Measurements from ENCODE around the gene CD4. TPM values are rescaled to one million over a fixed set of nuclear protein-coding genes. Genes with fewer than 3 reads are reported as not detected.

The CD4 gene
- polyA plus RNA-seq, 1 of the 3 experiments (the other 2 are of a cell fraction), result 0.02 TPM

DNA sequence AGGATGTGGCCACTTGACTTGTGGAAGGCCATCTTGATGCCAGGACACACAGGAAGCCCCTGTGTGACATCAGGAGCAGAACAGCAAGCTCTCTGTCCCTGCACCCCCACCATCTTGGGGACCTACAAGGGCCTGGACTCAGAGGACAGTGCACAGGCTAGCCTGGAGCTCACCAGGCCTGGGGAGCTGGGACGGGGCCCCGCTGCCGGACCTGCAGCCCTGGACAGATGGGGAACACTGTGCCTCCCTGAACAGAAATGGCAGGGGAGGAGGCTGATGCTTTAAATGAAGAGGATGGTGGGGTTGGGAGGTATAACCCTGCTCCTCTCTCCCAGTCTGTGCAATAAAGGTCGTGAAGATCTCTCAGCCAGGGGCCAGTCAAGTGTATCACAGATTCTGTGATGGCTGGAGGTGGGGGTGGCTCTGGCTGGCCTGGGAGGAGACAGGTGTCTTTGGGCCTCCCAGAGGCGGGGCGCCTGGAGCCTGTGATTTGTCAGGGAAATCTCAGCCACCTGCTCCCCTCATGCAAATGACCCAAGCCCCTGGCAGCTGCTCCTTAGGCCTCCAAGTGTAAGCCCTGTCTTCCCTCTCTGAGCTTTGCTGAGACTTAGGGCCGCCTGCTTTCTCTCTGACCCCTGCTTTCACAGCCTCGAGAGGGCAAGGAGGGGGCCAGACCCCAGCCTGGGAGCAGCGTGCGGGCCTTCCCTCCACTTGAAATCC lies 50.3 kb downstream of the CD4 start (continued):
- TF ChIP-seq GATA2 (CRISPR knock-in tag; IDR thresholded peaks at IDR 0.05) (no peak), SIN3A (IDR thresholded peaks at IDR 0.05; ENCODE audit: borderline replicate concordance, low read depth, low read length) (no peak)
- TF ChIP-seq, protein P1, sequence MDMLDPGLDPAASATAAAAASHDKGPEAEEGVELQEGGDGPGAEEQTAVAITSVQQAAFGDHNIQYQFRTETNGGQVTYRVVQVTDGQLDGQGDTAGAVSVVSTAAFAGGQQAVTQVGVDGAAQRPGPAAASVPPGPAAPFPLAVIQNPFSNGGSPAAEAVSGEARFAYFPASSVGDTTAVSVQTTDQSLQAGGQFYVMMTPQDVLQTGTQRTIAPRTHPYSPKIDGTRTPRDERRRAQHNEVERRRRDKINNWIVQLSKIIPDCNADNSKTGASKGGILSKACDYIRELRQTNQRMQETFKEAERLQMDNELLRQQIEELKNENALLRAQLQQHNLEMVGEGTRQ (IDR thresholded peaks at IDR 0.05; ENCODE audit: borderline replicate concordance, low read depth, low read length), result no peak

DNA sequence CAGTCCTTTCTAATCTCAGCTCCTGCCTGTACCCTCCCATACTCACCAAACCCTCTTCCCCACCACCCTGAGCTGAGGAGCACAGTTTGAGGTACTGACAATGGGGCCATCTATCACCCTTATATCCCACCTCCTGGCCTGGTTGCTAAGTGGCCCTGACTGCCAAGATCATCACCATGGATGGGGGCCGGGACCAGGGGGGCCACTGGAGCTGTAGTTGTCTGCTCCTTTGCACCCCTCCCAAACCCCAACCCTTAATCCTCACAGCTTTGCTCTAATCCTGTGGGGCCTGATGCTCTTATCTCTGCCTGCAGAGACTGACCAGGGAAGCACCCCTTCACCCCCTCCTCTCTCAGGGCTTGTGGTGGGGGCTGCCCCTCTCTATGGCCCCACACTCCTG lies 51.0 kb downstream of the CD4 start:
- H2AFZ ChIP-seq (ENCODE audit: low read depth), result no peak overlapping the region
- H3K4me3 ChIP-seq (ENCODE audit: low read depth in 2 of 2, low read length in 1 of 2), result no peak overlapping the region
- CTCF ChIA-PET, result interaction anchor here (0.6 to 19.4 kb wide), 9 partner anchors 8 to 87 kb away, joined by 3 to 225 read pairs (median 3); partner anchors contain the start of genes CDCA3, MLF2, P3H3 and SPSB2
- TF ChIP-seq, protein P2, sequence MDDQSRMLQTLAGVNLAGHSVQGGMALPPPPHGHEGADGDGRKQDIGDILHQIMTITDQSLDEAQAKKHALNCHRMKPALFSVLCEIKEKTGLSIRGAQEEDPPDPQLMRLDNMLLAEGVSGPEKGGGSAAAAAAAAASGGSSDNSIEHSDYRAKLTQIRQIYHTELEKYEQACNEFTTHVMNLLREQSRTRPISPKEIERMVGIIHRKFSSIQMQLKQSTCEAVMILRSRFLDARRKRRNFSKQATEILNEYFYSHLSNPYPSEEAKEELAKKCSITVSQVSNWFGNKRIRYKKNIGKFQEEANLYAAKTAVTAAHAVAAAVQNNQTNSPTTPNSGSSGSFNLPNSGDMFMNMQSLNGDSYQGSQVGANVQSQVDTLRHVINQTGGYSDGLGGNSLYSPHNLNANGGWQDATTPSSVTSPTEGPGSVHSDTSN (IDR thresholded peaks at IDR 0.05), result no peak
- no peak for TF ChIP-seq TCF12 (IDR thresholded peaks at IDR 0.05)
- no peak for TF ChIP-seq JUND (IDR thresholded peaks at IDR 0.05)
- H3K4me1 ChIP-seq (ENCODE audit: control insufficient read depth in 1 of 2, insufficient read depth in 2 of 2, low read depth in 1 of 2, low read length in 1 of 2), result no peaks in the 10 kb centered on the region
- POLR2A ChIA-PET, result interaction anchor here (3.4 to 4.2 kb wide), 2 partner anchors 12 to 32 kb away, joined by 9 to 22 read pairs; partner anchors contain the start of genes CDCA3, SPSB2 and USP5
- no peak overlapping the region for H3K9ac ChIP-seq
- no peak overlapping the region for H3K4me2 ChIP-seq
- peaks cover 8% of the 10 kb centered on the region for H3F3A ChIP-seq (replicated peaks; ENCODE audit: insufficient read depth)
- DNase-seq, result no peak
- no peaks in the 10 kb centered on the region for H3K27me3 ChIP-seq (ENCODE audit: insufficient read depth)
- H3K9me2 ChIP-seq, result no peaks in the 10 kb centered on the region
- no peaks in the 10 kb centered on the region for H3K9me3 ChIP-seq
- peaks cover 29 to 65% of the 10 kb centered on the region in 2 experiments for H3K36me3 ChIP-seq (replicated peaks in 1 of 2; ENCODE audit: control insufficient read depth in 1 of 2, insufficient read depth in 2 of 2, low read length in 1 of 2)
- H3K27ac ChIP-seq (ENCODE audit: low read depth in 2 of 2, low read length in 1 of 2), result no peak overlapping the region
- H4K20me1 ChIP-seq (ENCODE audit: insufficient read depth), result 0 out of 2 replicates have a peak, but pooled peaks cover 6% of the 10 kb centered on the region
- 88% methylated on average over 1 of the region's 1 CpG for WGBS (ENCODE audit: low lambda C conversion rate)
- no peaks in the 10 kb centered on the region for H3K79me2 ChIP-seq (ENCODE audit: insufficient read depth)

DNA sequence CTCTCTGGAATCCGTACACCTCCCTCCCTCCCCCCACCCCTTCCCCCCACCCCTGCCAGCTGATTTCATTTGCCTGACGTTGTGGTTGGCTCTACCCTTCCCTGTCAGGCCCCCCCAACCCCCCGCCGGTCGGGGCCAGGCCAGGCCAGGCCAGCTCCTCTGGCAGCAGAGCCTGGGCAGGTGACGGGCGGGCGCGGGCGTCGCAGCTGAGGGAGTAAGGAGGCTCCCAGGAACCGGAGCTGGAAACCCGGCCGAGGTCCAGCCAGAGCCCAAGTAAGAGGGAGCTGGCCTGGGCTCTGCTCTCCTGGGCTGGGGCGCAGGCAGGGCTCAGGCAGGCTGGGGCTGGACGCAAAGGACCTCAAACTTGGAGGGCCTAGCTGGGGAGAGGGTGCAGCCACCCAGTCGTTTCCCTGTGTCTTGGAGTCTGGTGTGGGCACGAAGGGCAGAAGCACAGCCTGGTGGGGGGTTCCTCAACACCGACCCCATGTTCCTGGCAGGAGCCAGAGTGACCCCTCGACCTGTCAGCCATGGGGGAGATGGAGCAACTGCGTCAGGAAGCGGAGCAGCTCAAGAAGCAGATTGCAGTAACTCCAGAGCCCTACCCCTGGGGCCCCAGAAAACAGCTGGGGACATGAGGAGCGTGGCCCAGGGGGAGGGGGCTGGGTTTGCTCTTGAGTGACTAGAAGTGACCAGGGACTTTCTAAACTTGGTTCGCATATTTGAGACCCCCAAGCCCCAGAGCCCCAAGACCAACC lies 51.6 kb downstream of the CD4 start, which contains the start of gene GNB3:
TSS of gene GNB3 (plus strand) at position 165 of the 755 bp plus-strand sequence. CDS start at position 528, 363 bp downstream.
- Histone ChIP-seq H3K4me1 (ENCODE audit: control insufficient read depth in 1 of 2, insufficient read depth in 2 of 2, low read depth in 1 of 2, low read length in 1 of 2) (no peaks in the 10 kb centered on the region), H4K20me1 (ENCODE audit: insufficient read depth) (0 out of 2 replicates have a peak, but pooled peaks cover 4% of the 10 kb centered on the region), H3F3A (replicated peaks; ENCODE audit: insufficient read depth) (peaks cover 8% of the 10 kb centered on the region), H3K27me3 (ENCODE audit: insufficient read depth) (no peaks in the 10 kb centered on the region), H3K9me3 (no peaks in the 10 kb centered on the region), H3K9ac (no peak within 1 kb of the TSS), H3K79me2 (ENCODE audit: insufficient read depth) (no peaks in the 10 kb centered on the region), H3K36me3 (replicated peaks in 1 of 2; ENCODE audit: control insufficient read depth in 1 of 2, insufficient read depth in 2 of 2, low read length in 1 of 2) (peaks cover 29 to 70% of the 10 kb centered on the region in 2 experiments), H3K9me2 (no peaks in the 10 kb centered on the region), H3K4me3 (ENCODE audit: low read depth in 2 of 2, low read length in 1 of 2) (no peak within 1 kb of the TSS), H2AFZ (ENCODE audit: low read depth) (no peak within 1 kb of the TSS), H3K27ac (ENCODE audit: low read depth in 2 of 2, low read length in 1 of 2) (no peak within 1 kb of the TSS), H3K4me2 (no peak within 1 kb of the TSS)
- 87% methylated on average over 14 of the region's 24 CpGs for WGBS (ENCODE audit: low lambda C conversion rate)
- no peak for DNase-seq
- ChIA-PET CTCF (interaction anchor here (0.6 to 19.4 kb wide), 8 partner anchors 7 to 97 kb away, joined by 3 to 225 read pairs (median 6); partner anchors contain the start of genes CDCA3, MLF2, P3H3 and SPSB2), POLR2A (interaction anchor here (0.8 to 4.2 kb wide), 3 partner anchors 11 to 31 kb away, joined by 3 to 22 read pairs (median 9); partner anchors contain the start of genes CDCA3, SPSB2 and USP5)
- TF ChIP-seq TAF1 (IDR thresholded peaks at IDR 0.05; ENCODE audit: borderline replicate concordance, low read depth, low read length), result no peak
- TF ChIP-seq TCF12 (IDR thresholded peaks at IDR 0.05), result no peak
- no peak for TF ChIP-seq RXRA (IDR thresholded peaks at IDR 0.05; ENCODE audit: borderline replicate concordance, low read depth)
- TF ChIP-seq, protein P1 (IDR thresholded peaks at IDR 0.05; ENCODE audit: borderline replicate concordance, low read depth, low read length), result no peak
- TF ChIP-seq YY1 (IDR thresholded peaks at IDR 0.05; ENCODE audit: low read depth), result no peak
- no peak for TF ChIP-seq NFIC (IDR thresholded peaks at IDR 0.05; ENCODE audit: borderline replicate concordance)
- TF ChIP-seq MEF2A (IDR thresholded peaks at IDR 0.05; ENCODE audit: borderline replicate concordance, low read depth), result no peak
- TF ChIP-seq RFX5 (IDR thresholded peaks at IDR 0.05; ENCODE audit: low read length), result no peak
- TF ChIP-seq SMC3 (IDR thresholded peaks at IDR 0.05; ENCODE audit: low read depth, low read length), result no peak
- TF ChIP-seq FOXJ3 (CRISPR knock-in tag; IDR thresholded peaks at IDR 0.05), result no peak
- TF ChIP-seq, protein P3, sequence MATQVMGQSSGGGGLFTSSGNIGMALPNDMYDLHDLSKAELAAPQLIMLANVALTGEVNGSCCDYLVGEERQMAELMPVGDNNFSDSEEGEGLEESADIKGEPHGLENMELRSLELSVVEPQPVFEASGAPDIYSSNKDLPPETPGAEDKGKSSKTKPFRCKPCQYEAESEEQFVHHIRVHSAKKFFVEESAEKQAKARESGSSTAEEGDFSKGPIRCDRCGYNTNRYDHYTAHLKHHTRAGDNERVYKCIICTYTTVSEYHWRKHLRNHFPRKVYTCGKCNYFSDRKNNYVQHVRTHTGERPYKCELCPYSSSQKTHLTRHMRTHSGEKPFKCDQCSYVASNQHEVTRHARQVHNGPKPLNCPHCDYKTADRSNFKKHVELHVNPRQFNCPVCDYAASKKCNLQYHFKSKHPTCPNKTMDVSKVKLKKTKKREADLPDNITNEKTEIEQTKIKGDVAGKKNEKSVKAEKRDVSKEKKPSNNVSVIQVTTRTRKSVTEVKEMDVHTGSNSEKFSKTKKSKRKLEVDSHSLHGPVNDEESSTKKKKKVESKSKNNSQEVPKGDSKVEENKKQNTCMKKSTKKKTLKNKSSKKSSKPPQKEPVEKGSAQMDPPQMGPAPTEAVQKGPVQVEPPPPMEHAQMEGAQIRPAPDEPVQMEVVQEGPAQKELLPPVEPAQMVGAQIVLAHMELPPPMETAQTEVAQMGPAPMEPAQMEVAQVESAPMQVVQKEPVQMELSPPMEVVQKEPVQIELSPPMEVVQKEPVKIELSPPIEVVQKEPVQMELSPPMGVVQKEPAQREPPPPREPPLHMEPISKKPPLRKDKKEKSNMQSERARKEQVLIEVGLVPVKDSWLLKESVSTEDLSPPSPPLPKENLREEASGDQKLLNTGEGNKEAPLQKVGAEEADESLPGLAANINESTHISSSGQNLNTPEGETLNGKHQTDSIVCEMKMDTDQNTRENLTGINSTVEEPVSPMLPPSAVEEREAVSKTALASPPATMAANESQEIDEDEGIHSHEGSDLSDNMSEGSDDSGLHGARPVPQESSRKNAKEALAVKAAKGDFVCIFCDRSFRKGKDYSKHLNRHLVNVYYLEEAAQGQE (IDR thresholded peaks at IDR 0.05; ENCODE audit: low read depth, low read length), result no peak
